ENCODE data around the gene GPATCH2L. TPM values are rescaled to one million over a fixed set of nuclear protein-coding genes. Genes with fewer than 3 reads are reported as not detected.

The GPATCH2L gene
- total and polyA plus RNA-seq, 2 experiments from 2014 or later = 13.6 to 35.1 TPM

DNA sequence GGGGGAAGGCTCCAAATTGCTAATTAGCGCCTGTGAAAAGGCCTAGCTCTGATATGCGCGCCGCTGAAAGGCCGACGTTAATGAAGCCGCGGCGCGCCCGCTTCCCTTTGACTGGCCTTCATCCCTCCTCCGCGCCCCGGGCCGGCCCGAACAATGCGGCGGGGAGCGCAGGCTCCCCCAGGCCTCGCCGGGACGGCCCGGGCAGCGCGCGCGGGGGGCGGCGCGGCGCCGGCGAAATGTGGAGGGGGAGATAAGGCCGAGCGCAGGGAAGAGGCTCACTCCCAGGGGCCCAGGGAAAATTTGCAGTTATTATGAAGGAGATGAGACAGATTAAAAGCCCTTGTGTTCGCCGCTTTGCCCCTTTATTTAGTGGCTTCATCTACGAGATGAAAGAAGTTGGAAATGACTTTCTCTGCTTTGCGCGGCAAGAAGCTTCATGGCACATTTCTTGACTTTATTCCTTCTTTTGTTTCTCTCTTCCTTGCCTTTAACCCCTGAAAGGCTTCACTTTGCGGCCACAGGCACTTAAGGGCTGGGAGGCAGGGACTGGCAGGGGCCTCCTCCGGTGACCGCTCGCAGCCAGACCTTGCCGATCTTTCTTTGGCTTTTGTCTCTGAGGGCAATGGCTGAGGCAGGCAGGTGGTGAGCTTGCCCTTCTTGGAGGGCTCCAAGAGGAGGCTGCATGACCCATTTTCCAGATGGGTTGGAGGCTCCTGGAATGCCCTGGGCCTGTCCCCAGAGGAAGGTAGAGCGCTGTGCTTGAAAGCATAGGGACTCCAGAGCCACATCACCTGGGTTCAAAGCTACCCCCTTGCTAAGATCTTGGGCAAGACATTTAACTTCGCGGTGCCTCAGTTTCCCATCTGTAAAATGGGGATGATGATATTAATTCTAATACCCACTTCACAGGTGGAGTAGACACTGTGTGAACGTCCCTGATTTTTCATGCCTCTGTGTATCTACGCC lies 12.7 kb upstream of the GPATCH2L start:
- Histone ChIP-seq H3K4me2 (ENCODE audit: unreplicated experiment) (no peak overlapping the region), H3K4me3 (0 out of 2 replicates have a peak overlapping the region, but pooled peaks have one; percentile 13), H4K20me1 (ENCODE audit: insufficient read depth) (no peaks in the 10 kb centered on the region), H3K27me3 (replicated peaks; ENCODE audit: insufficient read depth) (peaks cover 58% of the 10 kb centered on the region), H3K27ac (no peak overlapping the region), H3K36me3 (ENCODE audit: low read depth) (no peaks in the 10 kb centered on the region), H3K9me3 (ENCODE audit: low read depth) (no peaks in the 10 kb centered on the region), H3K9ac (no peak overlapping the region), H3K4me1 (ENCODE audit: insufficient read depth) (no peaks in the 10 kb centered on the region), H3K9me2 (ENCODE audit: insufficient read depth) (no peaks in the 10 kb centered on the region), H3K79me2 (ENCODE audit: insufficient read depth) (no peaks in the 10 kb centered on the region), H3F3A (ENCODE audit: insufficient read depth) (no peaks in the 10 kb centered on the region), H2AFZ (no peak overlapping the region)
- 18 to 31% methylated on average over 22 to 50 of the region's 50 CpGs for WGBS, 2 experiments (ENCODE audit: low coverage in 1 of 2, low lambda C conversion rate in 2 of 2, missing lambda C conversion rate in 2 of 2)
- TF ChIP-seq EZH2 (IDR thresholded peaks at IDR 0.05; ENCODE audit: insufficient read depth, poor library complexity, severe bottlenecking) = no peak
- no peak for TF ChIP-seq EZH2phosphoT487 (IDR thresholded peaks at IDR 0.05; ENCODE audit: insufficient read depth, low read depth)
- peak; percentile 8 for DNase-seq
- in situ Hi-C loops (cut with MboI) = no loop called here

- H3K27me3 ChIP-seq (replicated peaks; ENCODE audit: insufficient read depth) = peaks cover 23% of the 10 kb centered on the region
- 11 to 16% methylated on average over 2 of the region's 2 CpGs for WGBS, 2 experiments (ENCODE audit: low coverage in 1 of 2, low lambda C conversion rate in 2 of 2, missing lambda C conversion rate in 2 of 2)
- no peak overlapping the region for H3K4me2 ChIP-seq (ENCODE audit: unreplicated experiment)
- no peak overlapping the region for H2AFZ ChIP-seq
- TF ChIP-seq EZH2phosphoT487 (IDR thresholded peaks at IDR 0.05; ENCODE audit: insufficient read depth, low read depth) = no peak
- no peaks in the 10 kb centered on the region for H3F3A ChIP-seq (ENCODE audit: insufficient read depth)
- H3K9me2 ChIP-seq (ENCODE audit: insufficient read depth) = no peaks in the 10 kb centered on the region
- no peaks in the 10 kb centered on the region for H3K79me2 ChIP-seq (ENCODE audit: insufficient read depth)
- H3K4me1 ChIP-seq (ENCODE audit: insufficient read depth) = no peaks in the 10 kb centered on the region
- H4K20me1 ChIP-seq (ENCODE audit: insufficient read depth) = no peaks in the 10 kb centered on the region
- no peaks in the 10 kb centered on the region for H3K9me3 ChIP-seq (ENCODE audit: low read depth)
- no peaks in the 10 kb centered on the region for H3K36me3 ChIP-seq (ENCODE audit: low read depth)
- H3K9ac ChIP-seq = no peak overlapping the region
- no peak overlapping the region for H3K27ac ChIP-seq
- DNase-seq = no peak
- in situ Hi-C loops (cut with MboI) = no loop called here
- no peak overlapping the region for H3K4me3 ChIP-seq
These were observed 8.1 kb upstream of the GPATCH2L start for GRCh38 chr14:76143642-76144041.

GRCh38 chr14:76146976-76147375 lies 4.7 kb upstream of the GPATCH2L start:
- Histone ChIP-seq H3F3A (ENCODE audit: insufficient read depth) (peaks cover 6% of the 10 kb centered on the region), H3K9ac (no peak overlapping the region), H3K27me3 (replicated peaks; ENCODE audit: insufficient read depth) (no peaks in the 10 kb centered on the region; the same call in 1 of the 2 replicates), H3K4me2 (ENCODE audit: unreplicated experiment) (no peak overlapping the region), H2AFZ (no peak overlapping the region), H3K4me1 (ENCODE audit: insufficient read depth) (no peaks in the 10 kb centered on the region), H3K4me3 (no peak overlapping the region), H3K27ac (no peak overlapping the region), H3K36me3 (ENCODE audit: low read depth) (no peaks in the 10 kb centered on the region), H4K20me1 (ENCODE audit: insufficient read depth) (no peaks in the 10 kb centered on the region), H3K79me2 (ENCODE audit: insufficient read depth) (no peaks in the 10 kb centered on the region), H3K9me2 (ENCODE audit: insufficient read depth) (no peaks in the 10 kb centered on the region), H3K9me3 (ENCODE audit: low read depth) (no peaks in the 10 kb centered on the region)
- in situ Hi-C loops (cut with MboI) = no loop called here
- TF ChIP-seq EZH2 (IDR thresholded peaks at IDR 0.05; ENCODE audit: insufficient read depth, poor library complexity, severe bottlenecking) (no peak), EZH2phosphoT487 (IDR thresholded peaks at IDR 0.05; ENCODE audit: insufficient read depth, low read depth) (no peak)
- DNase-seq = no peak

DNA sequence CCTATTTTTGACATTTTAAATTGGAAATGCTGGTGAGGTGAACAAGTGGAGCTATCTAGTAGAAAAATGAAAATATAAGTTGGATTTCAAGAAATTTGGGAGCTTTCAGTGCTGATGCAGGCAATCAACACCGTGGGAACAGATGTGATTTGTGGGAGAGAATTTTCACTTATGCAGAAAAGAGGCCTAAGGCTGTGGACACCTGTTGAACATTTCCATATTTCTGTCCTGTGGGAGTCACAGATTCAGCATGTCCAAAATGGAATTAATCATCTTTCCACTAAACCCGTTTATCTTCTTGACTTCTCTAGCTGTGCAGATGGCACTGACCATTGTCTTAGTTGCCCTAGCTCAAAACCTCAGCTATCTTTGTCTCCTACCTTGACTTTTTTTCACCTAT lies 2.5 kb upstream of the GPATCH2L start:
- no peak overlapping the region for H2AFZ ChIP-seq
- no peaks in the 10 kb centered on the region; the same call in 1 of the 2 replicates for H3K27me3 ChIP-seq (replicated peaks; ENCODE audit: insufficient read depth)
- H3K9ac ChIP-seq = no peak overlapping the region
- H3K4me1 ChIP-seq (ENCODE audit: insufficient read depth) = peaks cover 12% of the 10 kb centered on the region; the same call in 1 of the 2 replicates
- H3K9me2 ChIP-seq (ENCODE audit: insufficient read depth) = no peaks in the 10 kb centered on the region
- peaks cover 19% of the 10 kb centered on the region for H3K79me2 ChIP-seq (ENCODE audit: insufficient read depth)
- H3K9me3 ChIP-seq (ENCODE audit: low read depth) = no peaks in the 10 kb centered on the region
- no peaks in the 10 kb centered on the region for H3K36me3 ChIP-seq (ENCODE audit: low read depth)
- H3K4me3 ChIP-seq = no peak overlapping the region
- peaks cover 6% of the 10 kb centered on the region; the same call in 1 of the 2 replicates for H4K20me1 ChIP-seq (ENCODE audit: insufficient read depth)
- peaks cover 6% of the 10 kb centered on the region for H3F3A ChIP-seq (ENCODE audit: insufficient read depth)
- H3K27ac ChIP-seq = no peak overlapping the region
- in situ Hi-C loops (cut with MboI) = no loop called here
- 58 to 65% methylated on average over 2 of the region's 2 CpGs for WGBS, 2 experiments (ENCODE audit: low coverage in 1 of 2, low lambda C conversion rate in 2 of 2, missing lambda C conversion rate in 2 of 2)
- no peak overlapping the region for H3K4me2 ChIP-seq (ENCODE audit: unreplicated experiment)
- no peak for DNase-seq
- no peak for TF ChIP-seq EZH2phosphoT487 (IDR thresholded peaks at IDR 0.05; ENCODE audit: insufficient read depth, low read depth)
- no peak for TF ChIP-seq EZH2 (IDR thresholded peaks at IDR 0.05; ENCODE audit: insufficient read depth, poor library complexity, severe bottlenecking)

All from GM23248 (cell line).